ENCODE results near the gene CD300H. TPM values are rescaled to one million over a fixed set of nuclear protein-coding genes. Genes with fewer than 3 reads are reported as not detected.

Gene CD300H
- total RNA-seq, 1 experiment from 2014 or later: not detected

GRCh38 chr17:74514632-74515334 lies 52.5 kb downstream of the CD300H start:
- no peak overlapping the region for H3K27ac ChIP-seq (ENCODE audit: low read length)
- DNase-seq (ENCODE audit: low read depth, low spot score): no peak
- ATAC-seq: peak; percentile 60; the same call in 1 of the 2 replicates
- BruUV-seq (replicated peaks): no TSS peak
- in situ Hi-C loops (cut with HindIII; ENCODE audit: low pct_unique_long_range_greater_than_20kb, low sequenced_read_pairs): no loop called here
- intact Hi-C loops (cut with micrococcal nuclease; ENCODE audit: unreplicated experiment): no loop called here
- ChIA-PET POLR2A (no interaction called here), CTCF (no interaction called here)
- TF ChIP-seq SIN3A (IDR thresholded peaks at IDR 0.05; ENCODE audit: borderline replicate concordance, insufficient read depth, low read depth, low read length) (no peak), POLR2AphosphoS5 (IDR thresholded peaks at IDR 0.05; ENCODE audit: low read depth, low read length) (no peak)
- H3K9me3 ChIP-seq (ENCODE audit: control insufficient read depth, insufficient read depth, low read depth, low read length): peaks cover 6% of the 10 kb centered on the region; the same call in 1 of the 2 replicates
- H3K27me3 ChIP-seq (ENCODE audit: control insufficient read depth, insufficient read depth, low read length): peaks cover 5% of the 10 kb centered on the region
- no peaks in the 10 kb centered on the region for H3K36me3 ChIP-seq (ENCODE audit: control insufficient read depth, insufficient read depth, low read length)
- H3K4me1 ChIP-seq (ENCODE audit: control insufficient read depth, insufficient read depth, low read length): no peaks in the 10 kb centered on the region
- H3K4me3 ChIP-seq (ENCODE audit: low read depth in 2 of 2, low read length in 2 of 2): no peak overlapping the region

- Histone ChIP-seq H3K9me3 (ENCODE audit: control insufficient read depth, insufficient read depth, low read depth, low read length) (peaks cover 6% of the 10 kb centered on the region; the same call in 1 of the 2 replicates), H3K4me3 (ENCODE audit: low read depth in 2 of 2, low read length in 2 of 2) (no peak overlapping the region), H3K4me1 (ENCODE audit: control insufficient read depth, insufficient read depth, low read length) (no peaks in the 10 kb centered on the region), H3K27ac (ENCODE audit: low read length) (no peak overlapping the region), H3K36me3 (ENCODE audit: control insufficient read depth, insufficient read depth, low read length) (no peaks in the 10 kb centered on the region), H3K27me3 (ENCODE audit: control insufficient read depth, insufficient read depth, low read length) (peaks cover 6% of the 10 kb centered on the region)
- in situ Hi-C loops (cut with HindIII; ENCODE audit: low pct_unique_long_range_greater_than_20kb, low sequenced_read_pairs): no loop called here
- intact Hi-C loops (cut with micrococcal nuclease; ENCODE audit: unreplicated experiment): no loop called here
- CTCF ChIA-PET: no interaction called here
- BruUV-seq (replicated peaks): no TSS peak
- DNase-seq (ENCODE audit: low read depth, low spot score) (peak; percentile 55), ATAC-seq (peak; percentile 71)
- POLR2A ChIA-PET: no interaction called here
- no peak for TF ChIP-seq POLR2AphosphoS5 (IDR thresholded peaks at IDR 0.05; ENCODE audit: low read depth, low read length)
- TF ChIP-seq REST (IDR thresholded peaks at IDR 0.05; ENCODE audit: insufficient read depth in 1 of 2, low read depth in 2 of 2, low read length in 1 of 2): no peak
- no peak for TF ChIP-seq SIN3A (IDR thresholded peaks at IDR 0.05; ENCODE audit: borderline replicate concordance, insufficient read depth, low read depth, low read length)
- TF ChIP-seq TCF7L2 (IDR thresholded peaks at IDR 0.05; ENCODE audit: low read depth, low read length): no peak
- TF ChIP-seq CTCF (IDR thresholded peaks at IDR 0.05): no peak
These were observed 53.2 kb downstream of the CD300H start for GRCh38 chr17:74513987-74514631.
